Memory B cell (primary cell): ENCODE results near the gene CACFD1.

ENCODE experiments used
- ATAC-seq: fragments of 150-1000 bp; cut with Tn5 transposase; 2 replicates; pipeline ENCODE4 v1.10.0; 2021; ENCODE audit warnings: low read depth, mild to moderate bottlenecking, moderate library complexity
- DNase-seq, 2 donors: peaks; one replicate each; pipeline ENCODE4 v3.0.0; 2022; ENCODE audit warnings: low spot score in 2 of 2
- H3K27ac Mint-ChIP-seq: one replicate; pipeline ENCODE4 v1.8.0; 2022; ENCODE audit warnings: mild to moderate bottlenecking, moderate library complexity, mixed read lengths
- H3K27me3 Mint-ChIP-seq: one replicate; pipeline ENCODE4 v1.8.0; 2022; ENCODE audit warnings: mixed read lengths
- H3K36me3 Mint-ChIP-seq: one replicate; pipeline ENCODE4 v1.8.0; 2022; ENCODE audit warnings: mild to moderate bottlenecking, mixed read lengths
- H3K4me1 Mint-ChIP-seq: one replicate; pipeline ENCODE4 v1.8.0; 2022; ENCODE audit warnings: mixed read lengths
- H3K4me3 Mint-ChIP-seq: one replicate; pipeline ENCODE4 v1.8.0; 2022; ENCODE audit warnings: mild to moderate bottlenecking, moderate library complexity, mixed read lengths
- H3K9me3 Mint-ChIP-seq: one replicate; pipeline ENCODE4 v1.8.0; 2022; ENCODE audit warnings: mixed read lengths

The CACFD1 gene

DNA sequence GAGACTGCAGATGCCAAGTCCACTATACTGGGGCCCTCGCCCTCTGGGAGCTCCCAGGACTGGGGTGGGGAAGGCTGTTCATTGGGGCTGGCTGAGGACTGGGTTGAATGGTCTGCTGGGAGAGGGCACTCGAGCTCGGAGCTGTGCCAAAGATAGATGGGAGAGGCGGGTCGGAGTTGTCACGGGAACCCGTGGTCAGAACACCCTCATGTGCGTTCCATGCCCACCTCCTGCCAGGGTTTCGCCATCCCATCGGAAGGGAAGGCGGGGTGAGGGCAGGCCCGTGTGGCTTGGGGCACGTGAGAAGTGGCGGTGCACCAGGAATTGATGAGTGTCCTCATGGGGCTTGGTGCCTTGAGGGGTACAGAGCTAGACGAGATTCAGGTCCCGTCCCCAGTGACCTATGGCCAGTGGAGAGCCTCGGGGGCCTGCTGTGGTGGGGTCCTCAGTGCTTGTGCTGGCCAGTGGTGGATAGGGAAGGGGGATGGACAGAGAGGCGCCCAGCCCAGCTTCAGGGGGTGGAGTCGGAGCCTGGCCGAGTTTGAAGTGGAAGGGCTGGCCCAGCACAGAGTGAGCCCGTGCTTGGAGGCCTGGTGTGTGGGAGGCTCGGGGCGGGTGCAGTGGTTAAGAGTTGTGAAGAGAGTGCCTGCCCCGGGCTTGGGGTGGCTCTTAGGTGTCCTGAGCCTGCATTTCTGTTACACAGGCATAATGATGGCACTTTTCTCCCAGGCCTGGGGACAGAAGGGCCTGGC lies 4.3 kb downstream of the CACFD1 start:
- peaks cover 26% of the 10 kb centered on the region for H3K4me1 Mint-ChIP-seq
- peak overlapping the region; percentile 72 for H3K27ac Mint-ChIP-seq
- no peaks in the 10 kb centered on the region for H3K27me3 Mint-ChIP-seq
- H3K9me3 Mint-ChIP-seq: no peaks in the 10 kb centered on the region
- DNase-seq (no peak), ATAC-seq (no peak)
- no peak overlapping the region for H3K4me3 Mint-ChIP-seq
- H3K36me3 Mint-ChIP-seq: peaks cover 2% of the 10 kb centered on the region

DNA sequence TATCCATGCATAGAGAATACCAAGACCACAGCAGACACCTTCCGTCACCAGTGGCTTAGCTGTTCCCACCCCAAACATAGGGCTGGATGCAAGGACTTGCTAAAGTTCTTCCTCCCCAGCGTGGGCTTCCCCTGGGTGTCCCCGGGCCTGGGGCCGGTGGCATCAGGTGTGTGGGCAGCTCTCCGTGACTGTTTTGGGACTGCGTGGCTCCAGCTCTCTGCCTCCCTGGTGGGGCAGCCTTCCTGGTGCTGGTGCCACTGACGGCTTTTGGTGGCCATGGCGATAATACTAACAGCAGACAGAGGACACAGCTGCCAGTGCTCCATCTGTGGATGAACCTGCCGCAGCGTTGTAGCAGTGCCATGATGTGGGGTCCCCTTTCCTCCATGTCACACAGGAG lies 4.9 kb downstream of the CACFD1 start:
- Mint-ChIP-seq H3K27ac (peak overlapping the region; percentile 72), H3K4me3 (no peak overlapping the region), H3K36me3 (peaks cover 2% of the 10 kb centered on the region), H3K27me3 (no peaks in the 10 kb centered on the region), H3K4me1 (peaks cover 26% of the 10 kb centered on the region), H3K9me3 (no peaks in the 10 kb centered on the region)
- no peak for ATAC-seq
- no peak for DNase-seq

DNA sequence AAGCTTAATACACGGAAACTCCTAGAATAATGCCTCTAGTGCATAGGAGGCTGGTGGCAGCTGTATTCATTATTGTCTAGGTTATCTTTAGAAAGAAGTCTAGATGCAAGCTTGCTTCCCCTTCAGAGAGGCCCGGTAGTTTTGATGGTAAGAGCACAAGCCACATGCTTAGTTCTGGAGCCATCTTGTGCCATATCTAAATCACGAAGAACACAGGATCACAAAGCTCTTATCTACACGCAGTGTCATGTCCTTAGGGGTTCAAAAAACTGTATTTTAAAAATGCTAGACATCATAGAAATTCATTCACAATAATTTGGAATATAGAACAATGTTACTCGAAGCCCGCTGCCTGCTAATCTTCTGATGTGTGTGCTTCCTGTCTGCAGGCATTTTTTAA lies 6.2 kb downstream of the CACFD1 start:
- Mint-ChIP-seq H3K27me3 (no peaks in the 10 kb centered on the region), H3K27ac (no peak overlapping the region), H3K36me3 (peaks cover 2% of the 10 kb centered on the region), H3K4me3 (no peak overlapping the region), H3K9me3 (no peaks in the 10 kb centered on the region), H3K4me1 (peaks cover 25% of the 10 kb centered on the region)
- ATAC-seq (no peak), DNase-seq (no peak)

DNA sequence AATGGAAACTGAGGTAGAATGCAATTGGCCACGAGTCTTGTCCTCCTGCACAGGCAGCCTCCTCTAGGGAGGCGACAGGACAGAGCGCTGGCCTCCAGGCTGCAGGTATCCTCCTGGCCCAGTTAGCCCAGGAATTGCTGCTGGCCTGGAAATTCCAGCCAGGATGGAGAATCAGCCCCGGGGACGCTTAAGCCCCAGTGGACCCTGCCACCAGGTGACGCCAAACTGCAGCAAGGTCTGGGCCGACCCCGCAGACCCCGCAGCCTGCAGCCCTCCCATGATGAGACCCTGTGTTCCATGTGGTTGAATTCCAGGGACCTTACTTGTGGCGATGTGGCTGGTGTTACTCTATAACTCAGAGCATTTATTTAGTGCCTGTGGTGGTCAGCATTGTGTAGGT lies 7.3 kb downstream of the CACFD1 start:
- Mint-ChIP-seq H3K9me3 (no peaks in the 10 kb centered on the region), H3K4me1 (peaks cover 18% of the 10 kb centered on the region), H3K27me3 (no peaks in the 10 kb centered on the region), H3K36me3 (peaks cover 5% of the 10 kb centered on the region), H3K27ac (no peak overlapping the region), H3K4me3 (no peak overlapping the region)
- DNase-seq (no peak), ATAC-seq (no peak)

DNA sequence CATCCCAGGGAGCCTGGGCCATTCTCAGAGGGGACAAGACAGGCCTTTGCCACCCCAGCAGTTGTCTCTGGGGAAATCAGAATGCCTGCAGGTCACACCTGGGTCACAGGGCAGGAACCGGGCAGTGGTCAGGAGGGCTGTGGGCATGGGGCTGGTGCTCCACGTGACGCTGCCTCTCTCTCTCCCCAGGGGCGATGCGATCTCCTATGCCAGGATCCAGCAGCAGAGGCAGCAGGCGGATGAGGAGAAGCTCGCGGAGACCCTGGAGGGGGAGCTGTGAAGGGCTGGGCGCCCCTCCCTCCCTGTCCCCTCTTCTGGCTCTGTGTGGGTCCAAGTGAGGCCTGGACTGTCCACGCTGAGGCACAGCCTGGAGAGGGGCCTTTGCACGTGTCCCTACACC lies 8.6 kb downstream of the CACFD1 start:
- H3K4me1 Mint-ChIP-seq: peaks cover 9% of the 10 kb centered on the region
- peaks cover 8% of the 10 kb centered on the region for H3K36me3 Mint-ChIP-seq
- no peaks in the 10 kb centered on the region for H3K27me3 Mint-ChIP-seq
- H3K4me3 Mint-ChIP-seq: no peak overlapping the region
- DNase-seq (no peak), ATAC-seq (no peak)
- no peak overlapping the region for H3K27ac Mint-ChIP-seq
- no peaks in the 10 kb centered on the region for H3K9me3 Mint-ChIP-seq

DNA sequence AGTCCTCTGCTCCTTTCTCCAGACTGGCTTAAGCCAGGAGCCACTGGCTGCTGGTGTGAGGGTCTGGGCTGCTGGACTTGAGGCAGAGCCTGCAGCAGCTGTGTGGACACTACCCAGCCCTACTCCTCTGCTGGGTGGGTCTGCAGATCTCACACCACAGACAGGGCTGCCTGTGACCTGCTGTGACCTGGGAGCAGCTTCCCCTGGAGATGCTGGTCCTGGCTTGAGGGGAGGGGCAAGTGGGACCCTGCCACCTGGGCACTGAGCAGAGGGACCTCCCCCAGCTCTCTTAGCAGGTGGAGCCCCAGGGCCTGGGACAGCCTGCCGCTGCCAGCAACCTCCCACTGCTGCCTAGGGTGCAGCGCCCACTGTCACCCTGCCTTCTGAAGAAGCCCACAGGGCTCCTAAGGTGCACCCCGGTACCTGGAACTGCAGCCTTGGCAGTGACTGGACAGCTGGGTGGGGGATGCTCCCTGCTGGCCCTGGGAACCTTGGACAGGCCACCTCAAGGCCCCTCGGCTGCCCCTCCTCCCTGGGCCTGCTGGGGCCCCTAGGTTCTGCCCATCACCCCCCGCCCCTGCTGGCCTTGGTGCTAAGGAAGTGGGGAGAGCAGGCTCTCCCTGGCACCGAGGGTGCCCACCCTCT lies 9.1 kb downstream of the CACFD1 start:
- ATAC-seq: no peak
- no peak overlapping the region for H3K27ac Mint-ChIP-seq
- no peaks in the 10 kb centered on the region for H3K9me3 Mint-ChIP-seq
- DNase-seq: no peak
- H3K27me3 Mint-ChIP-seq: no peaks in the 10 kb centered on the region
- peaks cover 7% of the 10 kb centered on the region for H3K4me1 Mint-ChIP-seq
- H3K36me3 Mint-ChIP-seq: peaks cover 8% of the 10 kb centered on the region
- H3K4me3 Mint-ChIP-seq: no peak overlapping the region

DNA sequence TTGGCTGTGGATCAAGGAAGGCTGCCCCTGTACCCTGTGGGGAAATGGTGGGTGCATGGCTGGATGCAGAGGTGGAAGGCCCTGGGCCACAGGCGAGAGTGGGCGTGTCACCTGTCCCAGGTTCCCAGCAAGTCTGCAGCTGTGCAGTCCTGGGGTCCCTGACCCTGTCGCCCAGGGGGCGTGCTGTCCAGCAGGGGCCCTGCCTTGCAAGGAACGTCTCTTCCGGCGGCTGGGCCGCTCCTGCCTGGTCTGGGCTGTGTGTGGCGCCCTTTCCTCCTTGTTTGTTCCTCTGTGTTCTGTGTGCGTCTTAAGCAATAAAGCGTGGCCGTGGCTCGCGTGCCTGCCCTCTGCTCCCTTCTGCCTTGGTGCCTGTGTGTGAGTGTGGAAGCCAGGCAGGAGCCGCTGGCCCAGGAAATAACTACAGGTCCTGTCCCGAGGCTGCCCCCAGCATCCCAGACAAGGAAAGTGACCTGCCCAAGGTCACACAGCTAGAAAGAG lies 10.7 kb downstream of the CACFD1 start:
- H3K4me1 Mint-ChIP-seq: peaks cover 7% of the 10 kb centered on the region
- H3K27ac Mint-ChIP-seq: peak overlapping the region; percentile 29
- H3K27me3 Mint-ChIP-seq: no peaks in the 10 kb centered on the region
- no peak for DNase-seq
- H3K36me3 Mint-ChIP-seq: peaks cover 5% of the 10 kb centered on the region
- no peak for ATAC-seq
- no peak overlapping the region for H3K4me3 Mint-ChIP-seq
- no peaks in the 10 kb centered on the region for H3K9me3 Mint-ChIP-seq

DNA sequence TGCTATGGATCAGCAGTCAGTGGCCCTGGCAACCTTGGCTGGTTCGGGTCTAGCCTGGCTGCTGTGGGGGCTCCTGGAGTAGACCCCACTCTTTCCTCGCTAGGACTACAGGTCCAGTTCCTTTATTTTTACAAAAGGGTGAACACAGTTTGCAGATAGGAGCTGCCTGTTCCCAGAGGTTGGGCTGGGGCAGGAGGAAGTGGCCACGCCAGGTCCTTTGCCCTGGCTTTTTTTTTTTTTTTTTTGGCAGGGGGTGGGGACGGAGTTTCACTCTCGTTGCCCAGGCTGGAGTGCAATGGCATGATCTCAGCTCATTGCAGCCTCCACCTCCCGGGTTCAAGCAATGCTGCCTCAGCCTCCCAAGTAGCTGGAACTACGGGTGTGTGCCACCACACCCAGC lies 11.2 kb downstream of the CACFD1 start:
- Mint-ChIP-seq H3K9me3 (no peaks in the 10 kb centered on the region), H3K27ac (peak overlapping the region; percentile 29), H3K27me3 (no peaks in the 10 kb centered on the region), H3K4me3 (no peak overlapping the region), H3K36me3 (peaks cover 5% of the 10 kb centered on the region), H3K4me1 (peaks cover 7% of the 10 kb centered on the region)
- DNase-seq (no peak), ATAC-seq (no peak)

DNA sequence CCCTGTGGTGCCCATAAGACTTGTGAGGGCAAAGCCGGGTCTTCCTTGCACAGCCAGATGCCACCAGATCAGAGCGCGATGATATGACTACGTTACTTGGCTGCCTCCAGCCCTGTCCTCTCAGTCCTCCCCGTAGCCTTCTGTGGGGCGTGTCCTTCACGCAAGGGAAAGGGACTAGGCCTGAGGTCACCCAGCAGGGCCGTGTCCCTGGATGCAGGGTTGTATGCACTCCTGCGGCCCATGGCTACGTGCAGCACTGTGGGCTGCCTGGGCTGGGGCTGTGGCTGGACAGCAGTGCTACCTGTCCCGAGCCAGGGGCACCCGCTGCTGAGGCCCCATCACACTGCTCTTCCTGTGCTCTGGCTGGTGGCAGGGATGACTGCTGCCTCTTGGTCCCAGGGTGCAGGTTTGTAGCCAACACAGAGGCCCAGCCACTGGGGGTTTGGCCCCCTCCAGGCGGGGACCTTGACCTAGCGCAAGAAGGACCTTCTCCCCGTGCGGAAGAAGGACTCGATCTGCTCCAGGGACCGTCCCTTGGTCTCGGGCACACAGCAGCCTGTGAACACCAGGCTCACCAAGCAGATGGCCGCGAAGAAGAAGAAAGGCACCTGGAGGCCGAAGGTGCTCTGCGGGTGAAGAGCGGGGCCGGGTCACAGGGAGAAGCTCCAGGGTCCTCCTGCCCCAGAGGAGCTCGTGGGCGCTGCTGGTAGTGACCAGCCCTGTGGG lies 11.9 kb downstream of the CACFD1 start:
- no peak overlapping the region for H3K27ac Mint-ChIP-seq

DNA sequence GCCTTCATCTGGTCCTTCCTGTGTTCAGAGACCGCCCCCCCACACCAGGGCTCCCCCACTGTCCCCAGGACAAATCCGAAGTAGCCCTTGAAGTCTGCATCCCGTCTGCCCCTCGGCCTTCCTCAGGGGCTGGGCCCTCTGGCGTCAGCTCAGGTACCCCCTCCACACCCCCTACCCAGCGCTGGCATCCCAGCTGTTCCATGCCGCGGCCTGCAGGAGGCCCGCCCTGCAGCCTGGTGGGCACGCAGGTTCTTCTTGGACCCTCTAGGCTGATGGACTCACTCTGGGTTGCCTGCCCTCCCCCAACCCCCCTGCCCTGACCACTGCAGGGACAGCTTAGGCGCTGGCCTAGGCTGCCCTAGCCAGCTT lies 12.5 kb downstream of the CACFD1 start:
- no peaks in the 10 kb centered on the region for H3K27me3 Mint-ChIP-seq
- H3K36me3 Mint-ChIP-seq: peaks cover 9% of the 10 kb centered on the region
- H3K9me3 Mint-ChIP-seq: no peaks in the 10 kb centered on the region
- H3K4me3 Mint-ChIP-seq: no peak overlapping the region
- peaks cover 13% of the 10 kb centered on the region for H3K4me1 Mint-ChIP-seq
- no peak for ATAC-seq
- H3K27ac Mint-ChIP-seq: no peak overlapping the region
- no peak for DNase-seq

More for the DNA sequence above, 11.9 kb downstream of the CACFD1 start:
- Mint-ChIP-seq H3K36me3 (peaks cover 9% of the 10 kb centered on the region), H3K4me1 (peaks cover 13% of the 10 kb centered on the region), H3K9me3 (no peaks in the 10 kb centered on the region), H3K4me3 (no peak overlapping the region), H3K27me3 (no peaks in the 10 kb centered on the region)
- DNase-seq (no peak), ATAC-seq (no peak)

DNA sequence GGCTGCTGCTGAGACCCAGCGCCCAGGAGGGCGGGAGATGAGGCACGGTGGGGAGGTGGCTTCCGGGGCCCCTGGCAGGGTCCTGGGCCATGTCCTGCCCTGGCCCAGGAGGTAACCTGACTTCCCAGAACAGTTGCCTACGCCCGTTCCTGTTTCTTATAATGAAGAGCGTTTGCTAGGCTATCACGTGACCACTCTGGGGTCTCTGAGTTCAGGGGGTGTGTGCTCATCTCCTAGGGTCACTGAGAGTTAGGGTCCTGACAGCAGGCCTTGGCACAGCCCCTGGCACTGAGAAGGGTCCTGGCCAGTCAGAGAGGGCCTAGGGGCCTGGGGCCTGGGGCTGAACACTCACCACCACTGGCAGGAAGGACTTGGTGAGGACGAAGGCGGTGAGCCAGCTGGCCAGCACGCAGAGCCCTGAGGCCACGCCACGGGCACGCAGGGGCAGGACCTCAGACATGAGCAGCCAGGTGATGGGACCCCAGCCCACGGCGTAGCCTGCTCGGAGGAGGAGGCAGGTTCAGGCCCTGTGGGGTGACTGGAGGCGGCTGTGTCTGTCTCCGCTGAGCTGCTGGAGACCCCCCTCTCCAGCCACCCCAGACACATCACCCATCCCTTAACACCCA lies 13.1 kb downstream of the CACFD1 start:
- Mint-ChIP-seq H3K27me3 (no peaks in the 10 kb centered on the region), H3K27ac (no peak overlapping the region), H3K9me3 (no peaks in the 10 kb centered on the region), H3K4me3 (no peak overlapping the region), H3K36me3 (peaks cover 11% of the 10 kb centered on the region), H3K4me1 (peaks cover 17% of the 10 kb centered on the region)
- DNase-seq: no peak
- ATAC-seq: no peak

DNA sequence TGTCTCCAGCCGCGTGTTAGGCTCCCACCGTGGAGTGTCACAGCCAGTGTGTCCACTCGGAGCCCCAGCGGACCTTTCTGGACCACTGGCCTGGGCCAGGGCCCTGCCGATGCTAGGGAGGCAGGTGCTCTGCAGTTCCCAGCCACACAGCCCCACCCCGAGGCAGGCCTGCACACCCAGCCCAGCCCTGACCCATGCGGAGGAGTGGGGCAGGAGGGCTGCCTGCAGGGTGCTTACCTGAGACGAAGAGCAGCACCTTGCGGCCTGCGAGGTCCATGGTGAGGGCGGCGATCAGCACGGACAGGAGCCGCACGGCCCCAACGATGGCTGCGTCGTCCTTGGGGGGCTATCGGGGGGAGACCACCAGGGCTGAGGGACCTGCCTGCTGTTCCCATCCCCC lies 14.0 kb downstream of the CACFD1 start:
- Mint-ChIP-seq H3K27ac (no peak overlapping the region), H3K9me3 (no peaks in the 10 kb centered on the region), H3K4me1 (peaks cover 18% of the 10 kb centered on the region), H3K27me3 (no peaks in the 10 kb centered on the region), H3K4me3 (no peak overlapping the region), H3K36me3 (peaks cover 11% of the 10 kb centered on the region)
- ATAC-seq (no peak), DNase-seq (no peak)

DNA sequence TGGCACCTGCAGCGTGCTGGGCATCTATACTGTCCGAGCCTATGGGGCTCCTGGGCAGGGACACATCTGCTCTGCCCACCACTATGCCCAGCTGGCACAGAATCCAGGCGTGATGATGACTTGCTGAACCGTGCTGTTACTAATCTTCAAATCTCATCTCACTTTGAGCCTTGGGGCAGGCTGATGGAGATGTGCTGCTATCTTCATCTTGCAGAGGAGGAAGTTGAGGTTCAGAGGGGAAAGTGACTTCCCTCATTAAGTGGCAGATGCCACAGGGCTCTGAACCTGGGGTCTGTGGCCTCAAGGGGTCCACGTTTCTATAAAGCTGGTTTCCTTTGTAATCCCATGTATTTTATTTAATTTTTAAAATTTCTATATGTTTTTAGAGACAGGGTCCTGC lies 14.4 kb downstream of the CACFD1 start:
- Mint-ChIP-seq H3K36me3 (peaks cover 11% of the 10 kb centered on the region), H3K4me3 (no peak overlapping the region), H3K27me3 (no peaks in the 10 kb centered on the region), H3K27ac (no peak overlapping the region), H3K4me1 (peaks cover 18% of the 10 kb centered on the region), H3K9me3 (no peaks in the 10 kb centered on the region)
- DNase-seq (no peak), ATAC-seq (no peak)

DNA sequence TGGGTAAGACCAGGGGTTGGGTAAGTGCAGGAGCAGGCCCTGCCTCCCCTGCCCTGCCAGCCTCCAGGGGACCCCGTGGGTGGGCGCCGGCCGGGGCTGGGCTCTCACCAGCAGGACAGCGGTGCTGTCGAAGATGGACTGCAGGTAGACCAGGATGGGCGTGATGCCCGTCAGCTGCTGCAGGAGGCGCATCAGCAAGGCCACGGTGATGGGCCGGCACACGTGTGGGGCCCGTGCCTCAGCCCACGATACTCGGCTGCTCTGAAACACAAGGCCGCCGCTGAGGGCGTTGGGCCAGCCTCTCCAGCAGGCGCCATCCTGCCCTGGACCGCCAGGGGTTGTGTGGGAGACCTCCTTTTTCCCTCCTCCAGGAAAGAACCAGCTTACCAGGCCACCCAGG lies 15.1 kb downstream of the CACFD1 start:
- Mint-ChIP-seq H3K27me3 (no peaks in the 10 kb centered on the region), H3K36me3 (peaks cover 11% of the 10 kb centered on the region), H3K4me1 (peaks cover 24% of the 10 kb centered on the region), H3K27ac (no peak overlapping the region), H3K9me3 (no peaks in the 10 kb centered on the region), H3K4me3 (no peak overlapping the region)
- DNase-seq: no peak
- ATAC-seq: no peak
